Posterior vena cava (tissue), 2 donors: ENCODE results near the gene LEFTY1. TPM values are rescaled to one million over a fixed set of nuclear protein-coding genes. Genes with fewer than 3 reads are reported as not detected.
A peak's percentile ranks its signal among the peaks of the same experiment; 100 is the strongest.

ENCODE experiments used
- DNase-seq: peaks from one replicate; pipeline ENCODE4 v3.0.0-alpha.2; 2020; ENCODE audit warnings: low spot score
- intact Hi-C, 2 donors: fragments of 100-400 bp; cut with DNase I; formaldehyde crosslinking; loops; one replicate each; pipeline versions ENCODE4 v1.14.1 to v1.14.2; 2022 to 2023
- total RNA-seq, 2 donors: library from RNA; stranded (reverse); fragmentation: NEBNext Ultra II Directional; extraction: Animal tissue kit (Norgen Biotek cat#: 25700); gene quantifications; one replicate each; pipeline ENCODE4 v1.2.1, GENCODE V29; 2021
- donor health status: DM: yes; HTN: yes; CAD: no.
- donor health status: DM: yes; HTN: yes; CAD: no.

LEFTY1 gene
- total RNA-seq, 2 donors from 2014 or later, result 0.28 to 0.38 TPM

DNA sequence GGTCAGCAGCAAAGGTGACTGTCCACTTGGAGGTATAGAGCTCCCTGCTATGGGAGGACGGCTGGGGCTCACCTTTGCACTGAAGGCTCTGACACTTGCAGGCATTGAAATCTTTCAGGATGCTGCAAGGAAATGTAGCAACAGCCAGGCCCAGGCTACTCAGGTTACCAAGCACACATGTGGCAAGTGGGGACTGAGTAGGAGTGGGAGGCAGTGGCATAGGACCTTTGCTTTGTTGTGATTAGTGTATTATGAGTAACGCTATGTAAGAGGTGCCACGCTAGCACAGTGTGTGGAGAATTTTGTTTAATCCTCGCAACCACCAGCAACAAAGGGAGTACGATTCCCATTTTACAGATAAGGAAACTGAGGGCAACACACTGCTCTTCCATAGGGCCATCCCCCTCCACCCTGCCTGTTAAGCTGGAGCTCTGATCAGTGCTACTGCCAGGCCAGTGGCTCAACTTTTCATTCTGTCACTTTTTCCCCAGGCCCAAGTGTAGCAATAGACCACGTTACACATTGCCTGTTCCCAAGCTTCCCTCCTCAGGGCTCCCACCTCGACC, 28.0 kb downstream of the LEFTY1 start:
- no peak for DNase-seq
- intact Hi-C loops, result no loop called here

- no peak for DNase-seq
- intact Hi-C loops, result no loop called here
Measured at GRCh38 chr1:225860107-225860506, 28.8 kb downstream of the LEFTY1 start.

DNA sequence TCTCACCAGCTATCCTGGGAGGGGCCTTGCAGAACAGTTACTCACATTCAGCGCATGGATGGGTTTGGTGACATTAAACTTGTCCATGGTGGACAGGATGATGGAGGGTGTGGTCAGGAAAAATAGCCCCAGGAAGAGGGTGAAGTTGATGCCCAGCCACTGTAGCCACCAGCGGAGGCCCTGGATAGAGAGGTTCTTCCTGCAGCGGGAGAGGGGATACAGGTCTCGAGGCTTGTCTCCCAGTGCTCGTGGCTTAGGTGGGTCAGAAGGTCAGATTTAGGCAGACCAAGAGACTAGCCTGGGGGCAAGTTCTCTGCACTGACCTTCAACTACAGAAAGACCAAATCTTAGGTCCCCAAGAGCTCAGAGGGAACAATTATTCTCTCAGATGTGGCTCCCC, 29.8 kb downstream of the LEFTY1 start:
- intact Hi-C loops, result no loop called here
- DNase-seq, result no peak

- intact Hi-C loops, result no loop called here
- DNase-seq, result no peak
Measured at GRCh38 chr1:225857256-225857655, 31.7 kb downstream of the LEFTY1 start.

DNA sequence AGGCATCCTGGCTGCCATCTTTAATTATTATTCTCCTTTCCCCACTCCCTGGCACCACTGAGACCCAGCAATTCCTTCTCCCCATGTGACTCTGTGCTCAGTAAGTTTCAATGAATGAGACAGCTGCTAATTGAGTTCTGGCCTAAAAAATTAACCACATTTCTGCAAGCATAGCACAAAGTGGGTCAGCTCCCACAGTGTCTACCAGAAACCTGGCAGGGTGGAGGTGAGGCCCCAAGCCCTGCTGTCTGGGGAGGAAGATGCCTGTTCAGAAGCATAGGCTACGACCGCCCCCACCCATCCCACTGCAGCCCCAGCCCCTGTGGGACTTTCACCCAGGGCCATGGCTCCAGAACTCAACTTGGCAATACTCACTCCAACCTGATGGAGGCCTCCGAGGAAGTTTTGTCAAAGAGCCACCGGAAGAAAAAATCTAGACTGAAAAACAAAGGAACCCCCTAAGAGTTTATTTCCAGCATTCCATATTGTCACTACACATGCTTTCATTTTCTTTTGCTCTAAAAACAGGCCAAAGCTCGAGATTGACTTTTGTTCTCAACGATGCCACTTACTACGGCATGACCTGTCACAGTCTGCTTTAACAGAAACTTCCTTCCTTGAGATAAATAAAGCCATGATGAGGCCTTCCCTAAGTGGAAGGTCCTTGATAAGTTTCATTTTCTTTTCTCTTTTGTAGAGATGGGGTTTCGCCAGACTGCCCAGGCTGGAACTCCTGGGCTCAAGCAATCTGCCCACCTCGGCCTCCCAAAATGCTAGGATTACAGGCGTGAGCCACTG, 33.2 kb downstream of the LEFTY1 start:
- intact Hi-C loops, result no loop called here
- DNase-seq, result no peak

DNA sequence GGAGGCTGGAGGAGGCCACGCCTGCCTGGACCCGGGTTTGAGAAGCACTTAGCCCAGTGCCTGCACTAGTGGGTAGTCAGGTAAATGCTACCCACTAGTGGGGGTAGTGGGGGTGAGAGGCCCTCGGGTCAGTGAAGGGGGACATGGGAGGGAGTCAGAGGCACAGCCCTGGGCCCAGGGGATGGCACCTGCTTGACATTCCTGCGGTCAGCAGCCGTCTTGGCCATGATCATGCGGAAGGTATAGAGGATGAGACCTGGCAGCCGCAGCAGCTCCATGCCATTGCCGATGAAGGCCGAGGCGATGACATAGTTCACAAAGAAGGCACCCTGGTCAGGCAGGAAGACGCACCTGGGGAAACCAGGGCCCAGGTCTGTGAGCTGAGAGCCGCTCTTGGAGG, 35.5 kb downstream of the LEFTY1 start:
- intact Hi-C loops, result no loop called here
- no peak for DNase-seq

DNA sequence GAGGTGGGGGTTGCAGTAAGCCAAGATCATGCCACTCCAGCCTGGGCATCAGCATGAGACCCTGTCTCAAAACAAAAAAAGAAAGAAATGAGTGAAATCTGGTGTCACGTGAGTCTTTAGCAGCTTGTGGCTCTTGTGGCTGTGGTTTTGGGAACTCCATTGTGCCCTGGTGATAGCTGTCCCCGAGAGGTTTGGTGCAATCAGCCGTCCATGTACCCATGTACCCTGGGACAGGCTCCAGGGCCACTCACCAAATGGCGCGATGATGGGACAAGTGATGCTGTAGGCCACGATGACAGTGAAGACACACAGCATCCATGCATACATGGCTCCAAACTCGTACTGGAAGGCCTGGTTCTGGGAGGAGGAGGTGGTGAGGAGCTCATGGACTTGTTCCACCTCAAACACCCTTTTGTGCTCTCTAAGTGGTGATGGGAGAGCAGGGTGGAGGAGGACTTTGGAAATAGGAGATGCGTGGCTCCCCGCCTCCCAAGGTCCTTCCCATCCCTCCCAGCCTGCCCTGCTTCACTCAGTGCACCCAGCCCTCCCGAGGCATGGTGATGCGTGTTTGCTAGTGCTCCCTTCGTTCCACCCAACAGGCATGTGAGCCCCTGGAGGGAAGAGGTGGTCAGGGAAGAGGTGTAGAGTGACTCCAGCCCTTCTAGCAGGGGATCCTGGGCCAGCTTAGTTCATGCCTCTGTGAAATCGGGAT, 36.4 kb downstream of the LEFTY1 start:
- intact Hi-C loops, result no loop called here
- no peak for DNase-seq

GRCh38 chr1:225851805-225852204, 37.1 kb downstream of the LEFTY1 start:
- intact Hi-C loops, result no loop called here

GRCh38 chr1:225850370-225850769, 38.6 kb downstream of the LEFTY1 start:
- intact Hi-C loops, result no loop called here
- no peak for DNase-seq

More at GRCh38 chr1:225851805-225852204, 37.1 kb downstream of the LEFTY1 start:
- DNase-seq, result no peak

GRCh38 chr1:225849925-225850324, 39.0 kb downstream of the LEFTY1 start:
- peak; percentile 85 for DNase-seq

GRCh38 chr1:225848030-225848955, 40.7 kb downstream of the LEFTY1 start:
- intact Hi-C loops, result loop anchor here (5.0 kb wide), 2 partner anchors 76 to 371 kb away; no protein-coding TSS in a partner anchor
- DNase-seq, result no peak

More at GRCh38 chr1:225849925-225850324, 39.0 kb downstream of the LEFTY1 start:
- intact Hi-C loops, result loop anchor here (5.0 kb wide), 2 partner anchors 78 to 373 kb away; no protein-coding TSS in a partner anchor

- intact Hi-C loops, result loop anchor here (2.0 to 5.0 kb wide), 3 partner anchors 75 to 373 kb away; no protein-coding TSS in a partner anchor
- no peak for DNase-seq
Measured at GRCh38 chr1:225847610-225848009, 41.3 kb downstream of the LEFTY1 start.

- no peak for DNase-seq
- intact Hi-C loops, result loop anchor here (2.0 to 5.0 kb wide), 3 partner anchors 74 to 372 kb away; no protein-coding TSS in a partner anchor
Measured at GRCh38 chr1:225846331-225847310, 42.3 kb downstream of the LEFTY1 start.

GRCh38 chr1:225845571-225846259, 43.2 kb downstream of the LEFTY1 start:
- DNase-seq, result peak; percentile 94
- intact Hi-C loops, result loop anchor here (2.0 to 5.0 kb wide), 4 partner anchors 67 to 371 kb away; no protein-coding TSS in a partner anchor

- intact Hi-C loops, result loop anchor here (2.0 to 5.0 kb wide), 3 partner anchors 66 to 368 kb away; no protein-coding TSS in a partner anchor
- DNase-seq, result no peak
Measured at GRCh38 chr1:225845097-225845496, 43.8 kb downstream of the LEFTY1 start.

- intact Hi-C loops, result loop anchor here (2.0 to 5.0 kb wide), 3 partner anchors 66 to 367 kb away; no protein-coding TSS in a partner anchor
- no peak for DNase-seq
Measured at GRCh38 chr1:225844236-225845061, 44.5 kb downstream of the LEFTY1 start.
